PC-3 (cell line): ENCODE data around the gene PTPN20. TPM values are rescaled to one million over a fixed set of nuclear protein-coding genes. Genes with fewer than 3 reads are reported as not detected.

ENCODE experiments used
- ATAC-seq: fragments of 200-7000 bp; cut with Tn5 transposase; 2 replicates; pipeline ENCODE4 v1.9.1; 2020; ENCODE audit warnings: mild to moderate bottlenecking, moderate library complexity
- BruUV-seq: library from RNA; stranded (reverse); fragments of 400-500 nt; replicated peaks from 2 replicates; lab custom pipeline; 2021; lab: Mats Ljungman, UMichigan
- CTCF ChIA-PET: fragments of 300-600 bp; sonication (Branson Sonifier 250); formaldehyde crosslinking; loops from one replicate; lab custom pipeline; 2022; ENCODE audit warnings: antibody characterized with exemption; lab: Charles Lee
- POLR2A ChIA-PET: fragments of 300-600 bp; sonication (Branson Sonifier 250); formaldehyde crosslinking; loops from one replicate; lab custom pipeline; 2022; ENCODE audit warnings: antibody characterized with exemption; ENCODE audit not compliant: unreplicated experiment; lab: Charles Lee
- DNase-seq: peaks from one replicate; pipeline ENCODE4 v3.0.0-alpha.2; 2015
- H2AFZ ChIP-seq: fragments of 300-600 bp; sonication (generic); 2 replicates; pipeline ENCODE4 v1.6.0; 2016; ENCODE audit warnings: antibody characterized with exemption, low read length
- H3F3A ChIP-seq: fragments of 300-600 bp; sonication (generic); one replicate; pipeline ENCODE4 v1.6.0; 2017; ENCODE audit warnings: antibody characterized with exemption, low read length, control low read depth, mild to moderate bottlenecking; ENCODE audit not compliant: unreplicated experiment
- H3K27ac ChIP-seq: fragments of 300-600 bp; sonication (generic); 2 replicates; pipeline ENCODE4 v1.5.1; 2016; ENCODE audit warnings: mild to moderate bottlenecking, low read length
- H3K27me3 ChIP-seq: fragments of 300-600 bp; sonication (generic); 2 replicates; pipeline ENCODE4 v1.6.1; 2016; ENCODE audit warnings: low read length, mixed read lengths
- H3K36me3 ChIP-seq: fragments of 300-600 bp; sonication (generic); 2 replicates; pipeline ENCODE4 v1.6.1; 2016; ENCODE audit warnings: low read depth, mixed run types, low read length, mixed read lengths
- H3K4me1 ChIP-seq: fragments of 300-600 bp; sonication (generic); 2 replicates; pipeline ENCODE4 v1.5.1; 2016; ENCODE audit warnings: low read length; ENCODE audit not compliant: insufficient read depth
- H3K4me2 ChIP-seq: fragments of 300-600 bp; sonication (generic); 2 replicates; pipeline ENCODE4 v1.6.0; 2016; ENCODE audit warnings: low read length
- H3K4me3 ChIP-seq: fragments of 300-600 bp; sonication (generic); 2 replicates; pipeline ENCODE4 v1.5.1; 2016; ENCODE audit warnings: mild to moderate bottlenecking, low read length, mixed read lengths
- H3K79me2 ChIP-seq: fragments of 300-600 bp; sonication (generic); 2 replicates; pipeline ENCODE4 v1.6.1; 2017; ENCODE audit warnings: low read length, mixed read lengths
- H3K9ac ChIP-seq: fragments of 300-600 bp; sonication (generic); 2 replicates; pipeline ENCODE4 v1.6.0; 2016; ENCODE audit warnings: mild to moderate bottlenecking, low read length
- H3K9me2 ChIP-seq: fragments of 300-600 bp; sonication (generic); replicated peaks from 2 replicates; pipeline ENCODE4 v1.6.1; 2016; ENCODE audit warnings: mixed run types, low read length, mixed read lengths
- H3K9me3 ChIP-seq: fragments of 300-600 bp; sonication (generic); 2 replicates; pipeline ENCODE4 v1.6.1; 2016; ENCODE audit warnings: low read length, mixed read lengths
- H4K20me1 ChIP-seq: fragments of 300-600 bp; sonication (generic); 2 replicates; pipeline ENCODE4 v1.6.1; 2016; ENCODE audit warnings: low read length, mixed read lengths
- EZH2 ChIP-seq: fragments of 300-600 bp; sonication (generic); IDR thresholded peaks from one replicate; pipeline ENCODE4 v1.6.1; 2017; ENCODE audit warnings: antibody characterized with exemption, mild to moderate bottlenecking, low read length; ENCODE audit not compliant: unreplicated experiment
- EZH2phosphoT487 ChIP-seq: fragments of 300-600 bp; sonication (generic); IDR thresholded peaks from 2 replicates; pipeline ENCODE4 v1.6.1; 2018; ENCODE audit warnings: mild to moderate bottlenecking, antibody characterized with exemption, low read length, borderline replicate concordance
- intact Hi-C: fragments of 100-400 bp; cut with micrococcal nuclease; formaldehyde crosslinking; loops from 2 replicates; pipeline ENCODE4 v1.9.0; 2023
- total RNA-seq: library from RNA; depleted of rRNA; stranded (reverse); fragments of >200 nt; gene quantifications from 2 replicates; pipeline ENCODE4 v1.2.3, GENCODE V29; 2014
- TF ChIP-seq, protein P1 (sequence below): fragments of 300-600 bp; sonication (generic); conservative IDR thresholded peaks from 2 replicates; pipeline ENCODE4 v1.5.1; 2017; ENCODE audit warnings: antibody characterized with exemption, low read depth, mild to moderate bottlenecking, low read length

PTPN20 gene
- total RNA-seq, 1 experiment from 2014 or later: 3.6 TPM

GRCh38 chr10:47037654-47038425 lies 126.6 kb downstream of the PTPN20 start:
- Histone ChIP-seq H3K4me3 (no peak overlapping the region), H4K20me1 (no peaks in the 10 kb centered on the region), H3K27me3 (no peaks in the 10 kb centered on the region), H3K36me3 (no peaks in the 10 kb centered on the region), H3K4me1 (no peaks in the 10 kb centered on the region), H3K9me3 (no peaks in the 10 kb centered on the region), H3K4me2 (no peak overlapping the region), H3F3A (no peaks in the 10 kb centered on the region), H2AFZ (no peak overlapping the region), H3K79me2 (no peaks in the 10 kb centered on the region), H3K9me2 (no peaks in the 10 kb centered on the region), H3K27ac (no peak overlapping the region), H3K9ac (no peak overlapping the region)
- TF ChIP-seq EZH2phosphoT487 (no peak), EZH2 (no peak)
- TF ChIP-seq, protein P1, sequence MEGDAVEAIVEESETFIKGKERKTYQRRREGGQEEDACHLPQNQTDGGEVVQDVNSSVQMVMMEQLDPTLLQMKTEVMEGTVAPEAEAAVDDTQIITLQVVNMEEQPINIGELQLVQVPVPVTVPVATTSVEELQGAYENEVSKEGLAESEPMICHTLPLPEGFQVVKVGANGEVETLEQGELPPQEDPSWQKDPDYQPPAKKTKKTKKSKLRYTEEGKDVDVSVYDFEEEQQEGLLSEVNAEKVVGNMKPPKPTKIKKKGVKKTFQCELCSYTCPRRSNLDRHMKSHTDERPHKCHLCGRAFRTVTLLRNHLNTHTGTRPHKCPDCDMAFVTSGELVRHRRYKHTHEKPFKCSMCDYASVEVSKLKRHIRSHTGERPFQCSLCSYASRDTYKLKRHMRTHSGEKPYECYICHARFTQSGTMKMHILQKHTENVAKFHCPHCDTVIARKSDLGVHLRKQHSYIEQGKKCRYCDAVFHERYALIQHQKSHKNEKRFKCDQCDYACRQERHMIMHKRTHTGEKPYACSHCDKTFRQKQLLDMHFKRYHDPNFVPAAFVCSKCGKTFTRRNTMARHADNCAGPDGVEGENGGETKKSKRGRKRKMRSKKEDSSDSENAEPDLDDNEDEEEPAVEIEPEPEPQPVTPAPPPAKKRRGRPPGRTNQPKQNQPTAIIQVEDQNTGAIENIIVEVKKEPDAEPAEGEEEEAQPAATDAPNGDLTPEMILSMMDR: no peak
- DNase-seq (no peak), ATAC-seq (no peak)
- intact Hi-C loops: no loop called here
- no TSS peak for BruUV-seq
- CTCF ChIA-PET: no interaction called here
- POLR2A ChIA-PET: no interaction called here

GRCh38 chr10:47038881-47039561 lies 127.8 kb downstream of the PTPN20 start:
- no peak overlapping the region for H3K27ac ChIP-seq
- CTCF ChIA-PET: no interaction called here
- intact Hi-C loops: no loop called here

More at GRCh38 chr10:47038881-47039561, 127.8 kb downstream of the PTPN20 start:
- DNase-seq (no peak), ATAC-seq (no peak)
- Histone ChIP-seq H3K27me3 (no peaks in the 10 kb centered on the region), H3K9me2 (no peaks in the 10 kb centered on the region), H3K9me3 (no peaks in the 10 kb centered on the region), H2AFZ (no peak overlapping the region), H3F3A (no peaks in the 10 kb centered on the region), H4K20me1 (no peaks in the 10 kb centered on the region), H3K4me1 (no peaks in the 10 kb centered on the region), H3K79me2 (no peaks in the 10 kb centered on the region), H3K4me3 (no peak overlapping the region), H3K4me2 (no peak overlapping the region), H3K9ac (no peak overlapping the region), H3K36me3 (no peaks in the 10 kb centered on the region)
- no peak for TF ChIP-seq EZH2
- TF ChIP-seq, protein P1: no peak
- no peak for TF ChIP-seq EZH2phosphoT487
- no TSS peak for BruUV-seq
- POLR2A ChIA-PET: no interaction called here
